Stimulated activated naive CD8-positive, alpha-beta T cell treated with anti-CD3 and anti-CD28 coated beads, Interleukin-15, Interleukin-2, amounts not matched to agents 100 ng/mL and 50 ng/mL, for 24 hours (primary cell): ENCODE measurements around the gene BLOC1S4.

Experiments
- H3K27ac Mint-ChIP-seq: one replicate; pipeline ENCODE4 v1.8.0; 2021; ENCODE audit warnings: mild to moderate bottlenecking, mixed read lengths
- H3K27me3 Mint-ChIP-seq: one replicate; pipeline ENCODE4 v1.8.0; 2021; ENCODE audit warnings: mixed read lengths
- H3K36me3 Mint-ChIP-seq: one replicate; pipeline ENCODE4 v1.8.0; 2021; ENCODE audit warnings: low read depth, mixed read lengths
- H3K4me1 Mint-ChIP-seq: one replicate; pipeline ENCODE4 v1.8.0; 2021; ENCODE audit warnings: low read depth, mixed read lengths
- H3K4me3 Mint-ChIP-seq: one replicate; pipeline ENCODE4 v1.8.0; 2021; ENCODE audit warnings: mild to moderate bottlenecking, mixed read lengths
- H3K9me3 Mint-ChIP-seq: one replicate; pipeline ENCODE4 v1.8.0; 2021; ENCODE audit warnings: mixed read lengths

Gene BLOC1S4

GRCh38 chr4:6733358-6734164, 17.6 kb downstream of the BLOC1S4 start:
- no peaks in the 10 kb centered on the region for H3K4me1 Mint-ChIP-seq
- H3K27me3 Mint-ChIP-seq: no peaks in the 10 kb centered on the region
- no peaks in the 10 kb centered on the region for H3K9me3 Mint-ChIP-seq
- no peaks in the 10 kb centered on the region for H3K36me3 Mint-ChIP-seq
- no peak overlapping the region for H3K4me3 Mint-ChIP-seq
- H3K27ac Mint-ChIP-seq: no peak overlapping the region

- Mint-ChIP-seq H3K4me3 (no peak overlapping the region), H3K27ac (no peak overlapping the region), H3K36me3 (no peaks in the 10 kb centered on the region), H3K9me3 (no peaks in the 10 kb centered on the region), H3K27me3 (no peaks in the 10 kb centered on the region), H3K4me1 (no peaks in the 10 kb centered on the region)
These were observed 18.3 kb downstream of the BLOC1S4 start for GRCh38 chr4:6734165-6734786.

GRCh38 chr4:6739920-6740319, 23.9 kb downstream of the BLOC1S4 start:
- Mint-ChIP-seq H3K27me3 (no peaks in the 10 kb centered on the region), H3K4me3 (no peak overlapping the region), H3K9me3 (no peaks in the 10 kb centered on the region), H3K27ac (no peak overlapping the region), H3K36me3 (no peaks in the 10 kb centered on the region), H3K4me1 (no peaks in the 10 kb centered on the region)

GRCh38 chr4:6740347-6740746, 24.4 kb downstream of the BLOC1S4 start:
- Mint-ChIP-seq H3K36me3 (no peaks in the 10 kb centered on the region), H3K4me3 (no peak overlapping the region), H3K27ac (no peak overlapping the region), H3K27me3 (no peaks in the 10 kb centered on the region), H3K9me3 (no peaks in the 10 kb centered on the region), H3K4me1 (no peaks in the 10 kb centered on the region)

GRCh38 chr4:6742507-6742906, 26.5 kb downstream of the BLOC1S4 start:
- H3K27me3 Mint-ChIP-seq: no peaks in the 10 kb centered on the region
- H3K4me3 Mint-ChIP-seq: no peak overlapping the region
- no peaks in the 10 kb centered on the region for H3K36me3 Mint-ChIP-seq
- H3K4me1 Mint-ChIP-seq: no peaks in the 10 kb centered on the region
- H3K27ac Mint-ChIP-seq: no peak overlapping the region
- no peaks in the 10 kb centered on the region for H3K9me3 Mint-ChIP-seq

DNA sequence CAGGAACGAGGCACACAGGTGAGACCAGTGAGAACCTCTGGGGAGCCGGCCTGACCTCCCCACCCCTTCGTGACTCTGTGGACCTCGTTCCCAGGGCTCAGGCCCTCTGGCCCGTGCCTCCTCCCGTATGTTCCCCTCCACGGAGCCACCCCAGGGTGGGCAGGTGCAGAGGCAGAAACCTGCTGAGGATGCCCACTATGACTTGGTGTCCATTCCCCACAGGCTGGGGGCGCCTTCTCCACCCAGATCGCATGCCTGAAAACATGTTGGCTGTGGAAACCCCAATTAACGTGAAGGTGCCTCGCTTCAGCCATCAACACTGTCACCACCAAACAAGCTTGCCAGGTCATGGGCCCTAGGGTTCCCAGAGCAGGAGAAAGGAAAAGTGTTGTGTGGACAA, 27.0 kb downstream of the BLOC1S4 start:
- Mint-ChIP-seq H3K27ac (no peak overlapping the region), H3K9me3 (no peaks in the 10 kb centered on the region), H3K36me3 (no peaks in the 10 kb centered on the region), H3K4me3 (no peak overlapping the region), H3K27me3 (no peaks in the 10 kb centered on the region), H3K4me1 (no peaks in the 10 kb centered on the region)

DNA sequence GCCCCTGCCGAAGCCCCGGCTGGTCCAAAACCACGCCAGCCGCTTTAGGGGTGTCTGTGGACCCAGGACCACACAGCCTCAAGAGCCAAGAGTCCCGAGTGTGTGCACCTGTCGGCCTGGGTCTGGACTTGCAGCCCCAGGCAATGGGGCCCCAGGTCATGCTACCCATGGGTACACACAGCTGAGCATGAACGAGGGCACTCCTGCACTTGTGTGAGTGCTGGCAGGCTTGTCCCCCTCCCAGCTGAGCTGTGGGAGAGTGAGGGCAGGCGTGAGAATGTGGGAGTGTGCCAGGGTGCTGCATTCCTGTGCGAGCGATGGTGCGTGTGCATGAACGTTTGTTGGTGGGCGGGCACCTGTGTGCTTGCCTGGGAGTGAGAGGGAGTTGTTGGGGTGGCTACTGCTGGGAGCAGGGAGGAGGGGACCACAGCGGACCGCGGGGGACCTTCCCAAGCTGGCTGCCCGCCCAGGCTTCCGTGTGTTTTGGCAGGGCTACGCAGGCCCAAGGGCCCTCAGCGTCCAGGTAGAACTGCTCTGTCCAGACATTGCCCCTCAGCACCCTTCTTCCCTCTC, 30.8 kb downstream of the BLOC1S4 start:
- Mint-ChIP-seq H3K36me3 (no peaks in the 10 kb centered on the region), H3K9me3 (no peaks in the 10 kb centered on the region), H3K4me3 (no peak overlapping the region), H3K4me1 (peaks cover 6% of the 10 kb centered on the region), H3K27ac (no peak overlapping the region), H3K27me3 (no peaks in the 10 kb centered on the region)

DNA sequence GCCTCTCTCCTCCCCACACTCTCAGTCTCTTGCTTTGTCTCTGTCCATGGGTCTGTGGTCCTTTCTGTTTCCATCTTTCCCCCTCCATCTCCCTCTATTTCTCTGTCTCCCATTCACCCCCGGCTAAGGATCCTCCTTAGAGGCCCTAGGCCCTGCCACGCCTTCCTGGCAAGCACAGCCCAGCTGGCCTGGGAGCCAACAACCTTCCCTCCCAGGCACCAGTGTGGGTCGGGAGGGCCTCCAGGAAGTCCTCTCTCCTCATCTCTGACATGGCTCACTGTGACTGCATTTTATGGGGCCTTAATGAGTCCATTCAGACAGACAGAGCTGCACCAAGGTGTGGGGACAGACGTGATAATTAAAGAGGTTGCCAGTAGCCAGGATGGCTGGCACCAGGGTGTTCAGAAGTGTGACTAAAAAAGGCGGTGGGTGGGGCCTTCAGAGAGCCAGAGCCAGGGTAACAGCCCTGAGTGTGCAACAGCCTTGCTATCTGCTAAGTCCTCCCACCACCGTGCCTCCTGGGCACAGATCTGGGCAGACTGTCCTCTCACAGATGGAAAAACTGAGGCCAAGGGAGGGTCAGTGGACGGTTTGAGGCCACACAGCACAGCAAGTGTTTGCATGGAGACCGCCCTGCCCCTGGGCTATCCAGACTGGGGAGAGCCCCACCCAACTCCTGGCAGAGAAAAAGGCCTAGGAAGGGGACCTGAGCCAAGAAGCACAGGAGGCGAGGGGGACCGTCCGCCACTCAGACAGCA, 31.5 kb downstream of the BLOC1S4 start:
- Mint-ChIP-seq H3K36me3 (no peaks in the 10 kb centered on the region), H3K27me3 (no peaks in the 10 kb centered on the region), H3K4me3 (no peak overlapping the region), H3K4me1 (peaks cover 8% of the 10 kb centered on the region), H3K27ac (no peak overlapping the region), H3K9me3 (no peaks in the 10 kb centered on the region)

GRCh38 chr4:6748286-6748685, 32.3 kb downstream of the BLOC1S4 start:
- Mint-ChIP-seq H3K27me3 (no peaks in the 10 kb centered on the region), H3K36me3 (no peaks in the 10 kb centered on the region), H3K9me3 (no peaks in the 10 kb centered on the region), H3K27ac (no peak overlapping the region), H3K4me1 (peaks cover 8% of the 10 kb centered on the region), H3K4me3 (no peak overlapping the region)

DNA sequence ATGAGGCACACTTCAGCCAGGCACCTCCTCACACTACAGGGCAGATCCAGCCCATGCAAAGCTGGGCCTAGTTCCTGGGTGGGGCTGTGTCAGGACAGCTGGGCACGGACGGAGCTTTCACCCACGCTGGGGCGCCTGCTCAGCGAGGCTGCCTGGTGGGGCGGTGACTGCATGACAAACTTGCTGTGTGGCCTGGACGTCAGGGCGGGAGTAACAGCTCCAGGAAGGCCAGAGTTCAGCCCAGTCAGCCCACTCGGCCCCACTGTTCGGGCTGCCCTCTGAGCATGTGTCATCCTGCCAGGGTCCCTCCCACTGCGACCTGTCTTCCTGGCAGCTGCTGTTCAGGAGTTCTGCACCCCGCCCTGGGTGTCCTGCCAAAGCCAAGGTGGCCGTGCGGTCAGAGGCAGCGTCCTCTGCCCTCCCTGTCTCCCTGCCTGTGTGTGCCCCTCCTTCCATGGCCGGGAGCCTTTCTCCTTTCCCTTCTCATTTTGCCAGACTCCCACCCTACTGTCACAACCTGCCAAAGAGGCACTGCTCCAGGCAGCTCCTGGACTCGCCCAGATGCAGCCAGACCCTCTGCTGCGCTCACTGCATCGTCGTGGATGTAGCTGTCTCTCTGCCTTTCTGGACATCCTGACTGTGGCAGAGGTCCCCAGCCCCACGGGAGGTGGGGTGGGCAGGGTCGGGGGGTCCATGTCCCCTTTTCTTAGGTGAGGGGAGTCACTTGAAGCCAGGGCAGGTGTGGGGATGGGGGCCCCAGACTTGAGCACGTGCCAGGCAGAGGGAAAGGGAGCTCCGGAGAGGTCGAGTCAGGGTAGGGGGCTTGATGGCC, 33.6 kb downstream of the BLOC1S4 start:
- H3K27me3 Mint-ChIP-seq: no peaks in the 10 kb centered on the region
- H3K27ac Mint-ChIP-seq: no peak overlapping the region
- H3K9me3 Mint-ChIP-seq: no peaks in the 10 kb centered on the region
- no peaks in the 10 kb centered on the region for H3K36me3 Mint-ChIP-seq
- H3K4me3 Mint-ChIP-seq: no peak overlapping the region
- peaks cover 8% of the 10 kb centered on the region for H3K4me1 Mint-ChIP-seq

- no peaks in the 10 kb centered on the region for H3K9me3 Mint-ChIP-seq
- H3K4me3 Mint-ChIP-seq: peak overlapping the region; percentile 45
- peaks cover 8% of the 10 kb centered on the region for H3K4me1 Mint-ChIP-seq
- H3K27me3 Mint-ChIP-seq: no peaks in the 10 kb centered on the region
- no peak overlapping the region for H3K27ac Mint-ChIP-seq
- no peaks in the 10 kb centered on the region for H3K36me3 Mint-ChIP-seq
These were observed 34.6 kb downstream of the BLOC1S4 start for GRCh38 chr4:6750286-6751221.

DNA sequence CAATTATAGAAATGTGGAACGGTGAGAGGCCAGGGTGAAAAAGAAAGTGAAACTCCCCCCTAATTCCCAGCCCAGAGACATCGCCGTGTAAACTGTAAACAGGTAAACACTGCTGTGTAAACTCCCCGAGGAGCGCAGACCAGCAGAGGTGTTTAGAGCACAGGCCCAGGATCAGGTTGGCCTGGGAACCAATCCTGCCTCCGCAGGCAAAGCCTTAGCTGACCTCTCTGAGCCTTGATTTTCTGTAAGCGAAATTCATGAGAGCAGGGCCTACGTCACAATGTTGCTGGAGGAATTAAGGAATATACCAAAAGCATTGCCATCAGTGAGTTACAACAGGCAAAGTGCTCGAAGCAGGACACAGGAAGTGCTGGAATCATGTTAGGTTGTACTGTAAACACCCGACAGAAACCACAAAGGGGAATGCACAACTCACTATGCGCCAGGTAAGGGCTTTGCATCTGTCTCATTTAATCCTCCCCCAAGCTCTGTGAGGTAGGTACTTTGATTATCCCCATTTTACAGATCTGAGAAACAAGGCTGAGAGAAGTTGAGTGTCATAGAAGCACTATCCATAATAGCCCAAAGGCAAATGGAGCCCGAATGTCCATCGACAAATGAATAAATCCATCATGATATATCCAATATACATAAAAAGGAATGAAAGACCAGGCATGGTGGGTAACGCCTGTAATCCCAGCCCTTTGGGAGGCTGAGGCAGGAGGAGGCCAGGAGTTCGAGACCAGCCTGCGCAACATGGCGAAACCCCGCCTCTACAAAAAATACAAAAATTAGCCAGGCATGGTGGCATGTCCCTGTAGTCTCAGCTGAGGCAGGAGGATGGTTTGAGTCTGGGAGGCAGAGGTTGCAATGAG, 35.9 kb downstream of the BLOC1S4 start:
- H3K4me3 Mint-ChIP-seq: peak overlapping the region; percentile 45
- no peaks in the 10 kb centered on the region for H3K27me3 Mint-ChIP-seq
- no peak overlapping the region for H3K27ac Mint-ChIP-seq
- no peaks in the 10 kb centered on the region for H3K9me3 Mint-ChIP-seq
- no peaks in the 10 kb centered on the region for H3K36me3 Mint-ChIP-seq
- peaks cover 8% of the 10 kb centered on the region for H3K4me1 Mint-ChIP-seq

GRCh38 chr4:6752486-6752829, 36.5 kb downstream of the BLOC1S4 start:
- no peak overlapping the region for H3K4me3 Mint-ChIP-seq
- H3K36me3 Mint-ChIP-seq: no peaks in the 10 kb centered on the region
- no peak overlapping the region for H3K27ac Mint-ChIP-seq
- no peaks in the 10 kb centered on the region for H3K27me3 Mint-ChIP-seq
- H3K9me3 Mint-ChIP-seq: no peaks in the 10 kb centered on the region
- H3K4me1 Mint-ChIP-seq: peaks cover 8% of the 10 kb centered on the region
